ENCODE measurements around the gene MBTPS1.

- TF ChIP-seq CTCF (conservative IDR thresholded peaks at IDR 0.05; ENCODE audit: low read depth in 2 of 2) (no peak), NANOG (IDR thresholded peaks at IDR 0.05; ENCODE audit: borderline replicate concordance) (no peak), POLR2AphosphoS5 (IDR thresholded peaks at IDR 0.05; ENCODE audit: low read depth) (no peak), STAT1 (IDR thresholded peaks at IDR 0.05; ENCODE audit: unreplicated experiment) (no peak), CREB1 (CRISPR knock-in tag; IDR thresholded peaks at IDR 0.05; ENCODE audit: low read depth) (no peak), EZH2 (IDR thresholded peaks at IDR 0.05; ENCODE audit: low read depth, unreplicated experiment) (no peak), REST (IDR thresholded peaks at IDR 0.05; ENCODE audit: unreplicated experiment) (no peak), EZH2phosphoT487 (IDR thresholded peaks at IDR 0.05; ENCODE audit: unreplicated experiment) (no peak), ETS1 (IDR thresholded peaks at IDR 0.05) (no peak), JUNB (IDR thresholded peaks at IDR 0.05; ENCODE audit: unreplicated experiment) (no peak)
Observed at GRCh38 chr16:84059111-84059510, 57.6 kb downstream of the MBTPS1 start.

Measured in GM23338 (cell line).